Measurements from ENCODE around the gene NIPAL4.

NIPAL4 gene

GRCh38 chr5:157509093-157509492 is 49.1 kb downstream of the NIPAL4 start:
- Histone ChIP-seq H3K4me3 (replicated peaks; ENCODE audit: insufficient read depth, low read length) (no peak overlapping the region), H3K27ac (replicated peaks) (no peak overlapping the region), H3K27me3 (ENCODE audit: insufficient read depth, poor library complexity, severe bottlenecking) (peaks cover 2% of the 10 kb centered on the region)
- TF ChIP-seq GABPA (IDR thresholded peaks at IDR 0.05; ENCODE audit: low read depth) (no peak), CTCF (IDR thresholded peaks at IDR 0.05; ENCODE audit: insufficient read depth, low read length) (no peak), SPI1 (IDR thresholded peaks at IDR 0.05; ENCODE audit: borderline replicate concordance, low read depth) (no peak), REST (IDR thresholded peaks at IDR 0.05; ENCODE audit: insufficient replicate concordance, low read depth) (no peak), POLR2AphosphoS5 (IDR thresholded peaks at IDR 0.05; ENCODE audit: low read depth) (no peak)
- DNase-seq (ENCODE audit: low read depth in 1 of 2, low spot score in 1 of 2): no peak

- peaks cover 2% of the 10 kb centered on the region for H3K27me3 ChIP-seq (ENCODE audit: insufficient read depth, poor library complexity, severe bottlenecking)
- no peak overlapping the region for H3K4me3 ChIP-seq (replicated peaks; ENCODE audit: insufficient read depth, low read length)
Observed at GRCh38 chr5:157509587-157509986, 49.6 kb downstream of the NIPAL4 start.

GRCh38 chr5:157510682-157511081 is 50.7 kb downstream of the NIPAL4 start:
- no peak for DNase-seq (ENCODE audit: low read depth in 1 of 2, low spot score in 1 of 2)
- Histone ChIP-seq H3K4me3 (replicated peaks; ENCODE audit: insufficient read depth, low read length) (no peak overlapping the region), H3K27ac (replicated peaks) (no peak overlapping the region), H3K27me3 (ENCODE audit: insufficient read depth, poor library complexity, severe bottlenecking) (peaks cover 2% of the 10 kb centered on the region)
- TF ChIP-seq GABPA (IDR thresholded peaks at IDR 0.05; ENCODE audit: low read depth): no peak
- no peak for TF ChIP-seq CTCF (IDR thresholded peaks at IDR 0.05; ENCODE audit: insufficient read depth, low read length)
- no peak for TF ChIP-seq SPI1 (IDR thresholded peaks at IDR 0.05; ENCODE audit: borderline replicate concordance, low read depth)
- no peak for TF ChIP-seq REST (IDR thresholded peaks at IDR 0.05; ENCODE audit: insufficient replicate concordance, low read depth)
- TF ChIP-seq POLR2AphosphoS5 (IDR thresholded peaks at IDR 0.05; ENCODE audit: low read depth): no peak

More at GRCh38 chr5:157509587-157509986, 49.6 kb downstream of the NIPAL4 start:
- TF ChIP-seq REST (IDR thresholded peaks at IDR 0.05; ENCODE audit: insufficient replicate concordance, low read depth): no peak
- no peak for TF ChIP-seq SPI1 (IDR thresholded peaks at IDR 0.05; ENCODE audit: borderline replicate concordance, low read depth)
- TF ChIP-seq CTCF (IDR thresholded peaks at IDR 0.05; ENCODE audit: insufficient read depth, low read length): no peak
- no peak for TF ChIP-seq POLR2AphosphoS5 (IDR thresholded peaks at IDR 0.05; ENCODE audit: low read depth)
- TF ChIP-seq GABPA (IDR thresholded peaks at IDR 0.05; ENCODE audit: low read depth): no peak
- H3K27ac ChIP-seq (replicated peaks): no peak overlapping the region
- DNase-seq (ENCODE audit: low read depth in 1 of 2, low spot score in 1 of 2): no peak

Measured in HL-60 (cell line).